Measurements from ENCODE around the gene DOCK2. TPM values are rescaled to one million over a fixed set of nuclear protein-coding genes. Genes with fewer than 3 reads are reported as not detected.

DOCK2 gene
- total and polyA plus RNA-seq, 2 donors (not counting 3 experiments of a cell fraction or from before 2014, with no cell fraction given) = 0.62 to 4.8 TPM

DNA sequence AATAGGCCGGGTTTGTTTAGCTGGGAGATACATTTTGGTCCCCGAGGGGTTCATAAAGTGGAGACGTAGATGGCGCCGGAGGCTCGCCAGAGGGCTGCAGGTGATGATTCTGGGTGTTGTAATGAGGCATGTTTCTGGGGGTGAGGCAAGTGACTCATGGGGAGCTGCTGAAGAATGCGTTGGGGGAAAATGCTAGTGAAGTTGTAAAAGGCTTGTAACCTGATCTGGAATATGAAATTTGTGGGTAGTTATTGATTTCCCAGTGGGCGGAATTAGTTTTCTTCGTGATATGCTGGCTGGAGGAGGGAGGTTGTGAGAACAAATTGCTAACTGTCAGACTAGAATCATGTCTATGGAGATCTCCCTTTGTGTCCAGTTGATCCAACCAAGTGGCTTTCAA, 158.3 kb downstream of the DOCK2 start:
- dilution Hi-C loops (cut with MboI; ENCODE audit: extremely low pct_ligation_motif_present, low sequenced_read_pairs) (no loop called here), intact Hi-C loops (cut with micrococcal nuclease) (no loop called here)
- peaks cover 0 to 6% of the 10 kb centered on the region in 2 experiments for H3K27me3 ChIP-seq (ENCODE audit: control insufficient read depth in 2 of 2, insufficient read depth in 2 of 2, low read length in 2 of 2)
- H3K4me1 ChIP-seq (ENCODE audit: control insufficient read depth, extremely low read depth, insufficient read depth, low read length) = no peaks in the 10 kb centered on the region
- ChIA-PET CTCF (no interaction called here), POLR2A (no interaction called here)
- no peaks in the 10 kb centered on the region for H3K79me2 ChIP-seq (ENCODE audit: control insufficient read depth, insufficient read depth, low read length)
- TF ChIP-seq, protein P1, sequence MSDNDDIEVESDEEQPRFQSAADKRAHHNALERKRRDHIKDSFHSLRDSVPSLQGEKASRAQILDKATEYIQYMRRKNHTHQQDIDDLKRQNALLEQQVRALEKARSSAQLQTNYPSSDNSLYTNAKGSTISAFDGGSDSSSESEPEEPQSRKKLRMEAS (IDR thresholded peaks at IDR 0.05; ENCODE audit: insufficient read depth, insufficient read length) = no peak
- TF ChIP-seq FOS (IDR thresholded peaks at IDR 0.05; ENCODE audit: borderline replicate concordance, insufficient read depth, low read length) (no peak), MYC (IDR thresholded peaks at IDR 0.05; ENCODE audit: low read depth, low read length) (no peak)
- TF ChIP-seq, protein P2, sequence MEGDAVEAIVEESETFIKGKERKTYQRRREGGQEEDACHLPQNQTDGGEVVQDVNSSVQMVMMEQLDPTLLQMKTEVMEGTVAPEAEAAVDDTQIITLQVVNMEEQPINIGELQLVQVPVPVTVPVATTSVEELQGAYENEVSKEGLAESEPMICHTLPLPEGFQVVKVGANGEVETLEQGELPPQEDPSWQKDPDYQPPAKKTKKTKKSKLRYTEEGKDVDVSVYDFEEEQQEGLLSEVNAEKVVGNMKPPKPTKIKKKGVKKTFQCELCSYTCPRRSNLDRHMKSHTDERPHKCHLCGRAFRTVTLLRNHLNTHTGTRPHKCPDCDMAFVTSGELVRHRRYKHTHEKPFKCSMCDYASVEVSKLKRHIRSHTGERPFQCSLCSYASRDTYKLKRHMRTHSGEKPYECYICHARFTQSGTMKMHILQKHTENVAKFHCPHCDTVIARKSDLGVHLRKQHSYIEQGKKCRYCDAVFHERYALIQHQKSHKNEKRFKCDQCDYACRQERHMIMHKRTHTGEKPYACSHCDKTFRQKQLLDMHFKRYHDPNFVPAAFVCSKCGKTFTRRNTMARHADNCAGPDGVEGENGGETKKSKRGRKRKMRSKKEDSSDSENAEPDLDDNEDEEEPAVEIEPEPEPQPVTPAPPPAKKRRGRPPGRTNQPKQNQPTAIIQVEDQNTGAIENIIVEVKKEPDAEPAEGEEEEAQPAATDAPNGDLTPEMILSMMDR (IDR thresholded peaks at IDR 0.05; ENCODE audit: extremely low read depth in 1 of 2, insufficient read depth in 1 of 2, low read depth in 1 of 2, low read length in 2 of 2) = no peak
- H3K36me3 ChIP-seq (ENCODE audit: control insufficient read depth in 2 of 2, extremely low read depth in 1 of 2, insufficient read depth in 2 of 2, low read length in 2 of 2) = no peaks in the 10 kb centered on the region
- H3K9me1 ChIP-seq (replicated peaks; ENCODE audit: control insufficient read depth, extremely low read depth, insufficient read depth, low read length) = no peaks in the 10 kb centered on the region
- H2AFZ ChIP-seq (ENCODE audit: low read depth, low read length) = no peak overlapping the region
- H4K20me1 ChIP-seq (replicated peaks; ENCODE audit: control insufficient read depth, extremely low read depth, insufficient read depth, low read length) = no peaks in the 10 kb centered on the region
- H3K9me3 ChIP-seq (replicated peaks; ENCODE audit: control insufficient read depth, insufficient read depth, low read length) = no peaks in the 10 kb centered on the region
- no peak overlapping the region for H3K27ac ChIP-seq (ENCODE audit: insufficient read depth, low read depth, low read length)
- H3K9ac ChIP-seq (replicated peaks; ENCODE audit: extremely low read depth, insufficient read depth, low read length) = no peak overlapping the region
- FAIRE-seq = no peak
- H3K4me3 ChIP-seq (replicated peaks in 1 of 3; ENCODE audit: insufficient read depth in 1 of 3, low read depth in 1 of 3, low read length in 3 of 3) = no peak overlapping the region
- DNase-seq (ENCODE audit: low read depth, low spot score) = no peak
- BruUV-seq (replicated peaks) = no TSS peak
- no peak overlapping the region for H3K4me2 ChIP-seq (ENCODE audit: insufficient read depth, low read length)

DNA sequence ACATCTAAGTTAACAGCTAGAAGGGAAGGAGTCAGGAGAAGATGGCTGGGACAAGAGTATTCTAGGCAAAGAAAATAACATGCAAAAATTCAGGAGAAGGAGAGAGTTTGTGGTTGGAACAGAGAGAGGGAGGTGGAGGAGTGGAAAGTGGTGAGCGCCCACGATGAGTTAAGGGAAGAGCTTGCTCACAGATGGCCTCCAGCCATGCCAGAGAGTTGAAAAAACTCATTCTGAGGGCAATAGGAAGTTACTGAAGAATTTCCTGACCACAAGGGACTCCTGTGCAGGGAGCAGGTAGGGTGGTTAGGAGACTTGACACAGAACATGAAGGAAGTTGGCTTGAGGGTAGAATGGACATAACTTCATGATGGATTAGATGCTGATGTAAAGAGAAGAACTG, 159.7 kb downstream of the DOCK2 start:
- no peak for FAIRE-seq
- no peak overlapping the region for H3K27ac ChIP-seq (ENCODE audit: insufficient read depth, low read depth, low read length)
- no peak overlapping the region for H3K4me3 ChIP-seq (replicated peaks in 1 of 3; ENCODE audit: insufficient read depth in 1 of 3, low read depth in 1 of 3, low read length in 3 of 3)
- BruUV-seq (replicated peaks) = no TSS peak
- no peak for DNase-seq (ENCODE audit: low read depth, low spot score)
- CTCF ChIA-PET = interaction anchor here (0.7 to 1.1 kb wide), 2 partner anchors 9 to 184 kb away, joined by 3 read pairs; no protein-coding TSS in a partner anchor
- intact Hi-C loops (cut with micrococcal nuclease) = no loop called here
- H3K36me3 ChIP-seq (ENCODE audit: control insufficient read depth in 2 of 2, extremely low read depth in 1 of 2, insufficient read depth in 2 of 2, low read length in 2 of 2) = no peaks in the 10 kb centered on the region
- H3K4me1 ChIP-seq (ENCODE audit: control insufficient read depth, extremely low read depth, insufficient read depth, low read length) = no peaks in the 10 kb centered on the region
- TF ChIP-seq GATA2 (IDR thresholded peaks at IDR 0.05; ENCODE audit: insufficient read depth, insufficient read length, low read depth, low read length) = no peak
- TF ChIP-seq, protein P1 (IDR thresholded peaks at IDR 0.05; ENCODE audit: insufficient read depth, insufficient read length) = no peak
- TF ChIP-seq POLR2A (IDR thresholded peaks at IDR 0.05; ENCODE audit: low read depth, low read length) = no peak
- no peak for TF ChIP-seq EZH2 (IDR thresholded peaks at IDR 0.05; ENCODE audit: borderline replicate concordance, low read depth, low read length, severe bottlenecking)
- TF ChIP-seq, protein P2 (IDR thresholded peaks at IDR 0.05; ENCODE audit: extremely low read depth in 1 of 2, insufficient read depth in 1 of 2, low read depth in 1 of 2, low read length in 2 of 2) = no peak
- no peak for TF ChIP-seq JUN (IDR thresholded peaks at IDR 0.05; ENCODE audit: borderline replicate concordance, insufficient read depth, insufficient read length, low read depth)
- no peak for TF ChIP-seq POLR2AphosphoS5 (IDR thresholded peaks at IDR 0.05; ENCODE audit: insufficient read depth, low read depth, low read length)
- POLR2A ChIA-PET = no interaction called here
- dilution Hi-C loops (cut with MboI; ENCODE audit: extremely low pct_ligation_motif_present, low sequenced_read_pairs) = no loop called here
- H3K4me2 ChIP-seq (ENCODE audit: insufficient read depth, low read length) = no peak overlapping the region
- H3K9me1 ChIP-seq (replicated peaks; ENCODE audit: control insufficient read depth, extremely low read depth, insufficient read depth, low read length) = no peaks in the 10 kb centered on the region
- no peaks in the 10 kb centered on the region for H3K79me2 ChIP-seq (ENCODE audit: control insufficient read depth, insufficient read depth, low read length)
- peaks cover 0 to 3% of the 10 kb centered on the region in 2 experiments for H3K27me3 ChIP-seq (ENCODE audit: control insufficient read depth in 2 of 2, insufficient read depth in 2 of 2, low read length in 2 of 2)
- H4K20me1 ChIP-seq (replicated peaks; ENCODE audit: control insufficient read depth, extremely low read depth, insufficient read depth, low read length) = no peaks in the 10 kb centered on the region
- H2AFZ ChIP-seq (ENCODE audit: low read depth, low read length) = no peak overlapping the region
- H3K9ac ChIP-seq (replicated peaks; ENCODE audit: extremely low read depth, insufficient read depth, low read length) = no peak overlapping the region
- H3K9me3 ChIP-seq (replicated peaks; ENCODE audit: control insufficient read depth, insufficient read depth, low read length) = no peaks in the 10 kb centered on the region
